SJCRH30 (cell line): ENCODE results near the gene LHX3. TPM values are rescaled to one million over a fixed set of nuclear protein-coding genes. Genes with fewer than 3 reads are reported as not detected.
"Not testable (repeated sequence)": the region's sequence is repeated elsewhere in the genome, so short reads cannot be mapped to it uniquely, and the experiment has no call there.

Experiments
- DNase-seq, 2 experiments: peaks; one replicate each; pipeline ENCODE4 v3.0.0-alpha.2; 2015 to 2020
- H3K27ac ChIP-seq: fragments of 250-450 bp; sonication (Bioruptor Pico); 2 replicates; pipeline ENCODE4 v1.5.1; 2020; ENCODE audit warnings: mild to moderate bottlenecking, moderate library complexity
- H3K27me3 ChIP-seq: fragments of 250-450 bp; sonication (Bioruptor Pico); 2 replicates; pipeline ENCODE4 v1.5.1; 2020; ENCODE audit warnings: mild to moderate bottlenecking, moderate library complexity
- H3K36me3 ChIP-seq: fragments of 250-450 bp; sonication (Bioruptor Pico); 2 replicates; pipeline ENCODE4 v1.5.1; 2020; ENCODE audit warnings: mild to moderate bottlenecking, moderate library complexity
- H3K4me1 ChIP-seq: fragments of 250-450 bp; sonication (Bioruptor Pico); 2 replicates; pipeline ENCODE4 v1.5.1; 2020; ENCODE audit warnings: mild to moderate bottlenecking, moderate library complexity
- H3K4me3 ChIP-seq: fragments of 250-450 bp; sonication (Bioruptor Pico); 2 replicates; pipeline ENCODE4 v1.5.1; 2020; ENCODE audit warnings: mild to moderate bottlenecking, moderate library complexity
- H3K9me3 ChIP-seq: fragments of 250-450 bp; sonication (Bioruptor Pico); replicated peaks from 2 replicates; pipeline ENCODE4 v1.5.1; 2020; ENCODE audit warnings: mild to moderate bottlenecking, moderate library complexity
- total RNA-seq: library from RNA; depleted of rRNA; stranded (reverse); fragments of >200 nt; shearing (Covaris generic); gene quantifications from 2 replicates; pipeline ENCODE4 v1.2.3, GENCODE V29; 2014; rRNA removed

Gene LHX3
- total RNA-seq, 1 experiment from 2014 or later: not detected

- H3K4me3 ChIP-seq: no peak overlapping the region
- peaks cover 32% of the 10 kb centered on the region for H3K27me3 ChIP-seq
- H3K36me3 ChIP-seq: no peaks in the 10 kb centered on the region
- peaks cover under 1% of the 10 kb centered on the region; the same call in 1 of the 2 replicates for H3K4me1 ChIP-seq
- H3K9me3 ChIP-seq: 0 out of 2 replicates have a peak, but pooled peaks cover 3% of the 10 kb centered on the region
- H3K27ac ChIP-seq: no peak overlapping the region
- DNase-seq: no peak
Measured at GRCh38 chr9:136151214-136151804, 53.6 kb downstream of the LHX3 start.

GRCh38 chr9:136150664-136151213, 54.2 kb downstream of the LHX3 start:
- DNase-seq, H3K4me1 ChIP-seq, H3K9me3 ChIP-seq, H3K4me3 ChIP-seq, H3K27ac ChIP-seq, H3K36me3 ChIP-seq: not testable (repeated sequence)
- peaks cover 29% of the 10 kb centered on the region for H3K27me3 ChIP-seq

GRCh38 chr9:136149853-136150252, 55.1 kb downstream of the LHX3 start:
- H3K4me3 ChIP-seq: no peak overlapping the region
- H3K4me1 ChIP-seq: no peaks in the 10 kb centered on the region
- H3K9me3 ChIP-seq: 0 out of 2 replicates have a peak, but pooled peaks cover under 1% of the 10 kb centered on the region
- H3K27me3 ChIP-seq: peaks cover 24% of the 10 kb centered on the region
- no peak for DNase-seq
- H3K36me3 ChIP-seq: no peaks in the 10 kb centered on the region
- no peak overlapping the region for H3K27ac ChIP-seq

- DNase-seq: no peak
- Histone ChIP-seq H3K36me3 (no peaks in the 10 kb centered on the region), H3K4me1 (no peaks in the 10 kb centered on the region), H3K9me3 (no peaks in the 10 kb centered on the region), H3K27ac (no peak overlapping the region), H3K27me3 (peaks cover 21% of the 10 kb centered on the region), H3K4me3 (no peak overlapping the region)
Measured at GRCh38 chr9:136149337-136149736, 55.6 kb downstream of the LHX3 start.

GRCh38 chr9:136148766-136149165, 56.2 kb downstream of the LHX3 start:
- peaks cover 21% of the 10 kb centered on the region for H3K27me3 ChIP-seq

GRCh38 chr9:136147890-136148714, 56.8 kb downstream of the LHX3 start:
- peaks cover 21% of the 10 kb centered on the region for H3K27me3 ChIP-seq

More at GRCh38 chr9:136148766-136149165, 56.2 kb downstream of the LHX3 start:
- Histone ChIP-seq H3K4me1 (no peaks in the 10 kb centered on the region; the same call in 1 of the 2 replicates), H3K27ac (no peak overlapping the region), H3K4me3 (peak overlapping the region; percentile 35; the same call in 1 of the 2 replicates), H3K36me3 (no peaks in the 10 kb centered on the region), H3K9me3 (no peaks in the 10 kb centered on the region)
- no peak for DNase-seq

GRCh38 chr9:136147038-136147889, 57.7 kb downstream of the LHX3 start:
- Histone ChIP-seq H3K36me3 (no peaks in the 10 kb centered on the region), H3K9me3 (no peaks in the 10 kb centered on the region), H3K27ac (no peak overlapping the region), H3K4me1 (no peaks in the 10 kb centered on the region; the same call in 1 of the 2 replicates), H3K27me3 (peaks cover 21% of the 10 kb centered on the region), H3K4me3 (no peak overlapping the region)
- DNase-seq: no peak

More at GRCh38 chr9:136147890-136148714, 56.8 kb downstream of the LHX3 start:
- H3K27ac ChIP-seq: no peak overlapping the region
- peak overlapping the region; percentile 35 for H3K4me3 ChIP-seq
- H3K36me3 ChIP-seq: no peaks in the 10 kb centered on the region
- H3K4me1 ChIP-seq: no peaks in the 10 kb centered on the region; the same call in 1 of the 2 replicates
- no peaks in the 10 kb centered on the region for H3K9me3 ChIP-seq
- peak; percentile 67 to 78 for DNase-seq

Other genes starting within 250 kb of the LHX3 start
- 60.6 and 62.8 TPM in 2 replicates for gene UBAC1, start 243.8 kb downstream of the LHX3 start, total RNA-seq
- 3.6 and 4.4 TPM in 2 replicates for gene NACC2, start 109.8 kb downstream of the LHX3 start, total RNA-seq
- gene TMEM250, start 86.3 kb downstream of the LHX3 start, total RNA-seq: 31.8 and 34.0 TPM in 2 replicates
- gene QSOX2, start 40.7 kb upstream of the LHX3 start, total RNA-seq: 43.8 and 48.0 TPM in 2 replicates
- 0.05 TPM in 1 of 2 replicates, not detected in the other for gene CCDC187, start 99.0 kb upstream of the LHX3 start, total RNA-seq
- 52.5 and 57.2 TPM in 2 replicates for gene GPSM1, start 122.4 kb upstream of the LHX3 start, total RNA-seq
- gene DNLZ, start 158.6 kb upstream of the LHX3 start, total RNA-seq: 17.0 and 19.4 TPM in 2 replicates
- 8.8 and 11.8 TPM in 2 replicates for gene CARD9, start 168.5 kb upstream of the LHX3 start, total RNA-seq
- 7.5 and 8.9 TPM in 2 replicates for gene SNAPC4, start 195.0 kb upstream of the LHX3 start, total RNA-seq
- gene ENTR1, start 205.5 kb upstream of the LHX3 start, total RNA-seq: 56.5 and 72.0 TPM in 2 replicates
- 82.0 and 87.1 TPM in 2 replicates for gene PMPCA, start 205.5 kb upstream of the LHX3 start, total RNA-seq
- 14.3 and 18.3 TPM in 2 replicates for gene INPP5E, start 234.7 kb upstream of the LHX3 start, total RNA-seq